HFFc6 (cell line): ENCODE measurements around the gene NRARP. TPM values are rescaled to one million over a fixed set of nuclear protein-coding genes. Genes with fewer than 3 reads are reported as not detected.

Source experiments
- DNase-seq: peaks from one replicate; pipeline ENCODE4 v3.0.0-alpha.2; 2018
- H3K27ac Mint-ChIP-seq: 2 replicates; pipeline ENCODE4 v1.8.0; 2020; ENCODE audit warnings: mild to moderate bottlenecking, mixed read lengths
- H3K27me3 Mint-ChIP-seq: 2 replicates; pipeline ENCODE4 v1.8.0; 2021; ENCODE audit warnings: mild to moderate bottlenecking, moderate library complexity, mixed read lengths; ENCODE audit not compliant: insufficient read depth
- H3K36me3 Mint-ChIP-seq: 2 replicates; pipeline ENCODE4 v1.8.0; 2021; ENCODE audit warnings: low read depth, mixed read lengths
- H3K4me1 Mint-ChIP-seq: 2 replicates; pipeline ENCODE4 v1.8.0; 2020; ENCODE audit warnings: low read depth, mixed read lengths
- H3K4me3 Mint-ChIP-seq: 2 replicates; pipeline ENCODE4 v1.8.0; 2020; ENCODE audit warnings: mild to moderate bottlenecking, moderate library complexity, mixed read lengths
- H3K9me3 Mint-ChIP-seq: 2 replicates; pipeline ENCODE4 v1.8.0; 2020; ENCODE audit warnings: mild to moderate bottlenecking, mixed read lengths
- long read RNA-seq: library from polyadenylated mRNA; unstranded; transcript quantifications from one replicate; pipeline ENCODE4 v2.0.0, GENCODE V29; 2019
- total RNA-seq, 6 experiments: library from RNA; stranded (reverse); fragmentation: NEBNext Ultra II Directional; extraction: Animal tissue kit (Norgen Biotek cat#: 25700); gene quantifications; 2 replicates in 1 of 6; 3 replicates in 5 of 6; pipeline ENCODE4 v1.2.3, GENCODE V29; 2021
- TF ChIP-seq, protein P1 (sequence below): fragments of 200-600 bp; sonication (generic); IDR thresholded peaks from 2 replicates; pipeline ENCODE4 v1.5.0; 2021; ENCODE audit warnings: antibody characterized with exemption, mild to moderate bottlenecking

NRARP gene, protein sequence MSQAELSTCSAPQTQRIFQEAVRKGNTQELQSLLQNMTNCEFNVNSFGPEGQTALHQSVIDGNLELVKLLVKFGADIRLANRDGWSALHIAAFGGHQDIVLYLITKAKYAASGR
- total RNA-seq, result under 1 TPM in 5 of 6 experiments, not detected in 1; 0.09 to 0.36 (median 0.17) TPM
- long read RNA-seq, result 0 reads

DNA sequence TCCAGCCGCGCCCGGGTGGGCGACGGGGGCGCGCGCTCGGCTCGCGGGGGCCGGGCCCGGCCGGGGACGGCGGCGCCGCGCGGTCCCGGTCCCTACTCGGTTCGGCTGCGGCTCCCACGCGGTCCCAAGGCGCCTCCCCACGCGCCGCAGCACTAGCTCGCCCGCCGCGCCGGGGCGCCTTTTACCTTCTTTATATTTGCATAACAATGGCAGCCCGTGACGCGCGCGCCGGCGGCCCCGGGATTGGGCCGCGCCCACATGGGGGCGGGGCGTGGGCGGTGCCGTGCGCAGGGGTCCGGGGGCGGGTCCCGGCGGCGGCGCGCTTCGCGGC, at the start of gene NRARP:
Gene NRARP, minus strand, starts transcription at position 154 of the 331 bp plus-strand sequence. CDS start 343 bp downstream, outside the sequence.
- Mint-ChIP-seq H3K4me3 (peak within 1 kb of the TSS; percentile 65), H3K27me3 (peaks cover 12% of the 10 kb centered on the region), H3K27ac (no peak within 1 kb of the TSS), H3K4me1 (peaks cover 9% of the 10 kb centered on the region), H3K36me3 (no peaks in the 10 kb centered on the region), H3K9me3 (no peaks in the 10 kb centered on the region)
- peak; percentile 50 for DNase-seq
- TF ChIP-seq, protein P1, sequence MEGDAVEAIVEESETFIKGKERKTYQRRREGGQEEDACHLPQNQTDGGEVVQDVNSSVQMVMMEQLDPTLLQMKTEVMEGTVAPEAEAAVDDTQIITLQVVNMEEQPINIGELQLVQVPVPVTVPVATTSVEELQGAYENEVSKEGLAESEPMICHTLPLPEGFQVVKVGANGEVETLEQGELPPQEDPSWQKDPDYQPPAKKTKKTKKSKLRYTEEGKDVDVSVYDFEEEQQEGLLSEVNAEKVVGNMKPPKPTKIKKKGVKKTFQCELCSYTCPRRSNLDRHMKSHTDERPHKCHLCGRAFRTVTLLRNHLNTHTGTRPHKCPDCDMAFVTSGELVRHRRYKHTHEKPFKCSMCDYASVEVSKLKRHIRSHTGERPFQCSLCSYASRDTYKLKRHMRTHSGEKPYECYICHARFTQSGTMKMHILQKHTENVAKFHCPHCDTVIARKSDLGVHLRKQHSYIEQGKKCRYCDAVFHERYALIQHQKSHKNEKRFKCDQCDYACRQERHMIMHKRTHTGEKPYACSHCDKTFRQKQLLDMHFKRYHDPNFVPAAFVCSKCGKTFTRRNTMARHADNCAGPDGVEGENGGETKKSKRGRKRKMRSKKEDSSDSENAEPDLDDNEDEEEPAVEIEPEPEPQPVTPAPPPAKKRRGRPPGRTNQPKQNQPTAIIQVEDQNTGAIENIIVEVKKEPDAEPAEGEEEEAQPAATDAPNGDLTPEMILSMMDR, result no peak

DNA sequence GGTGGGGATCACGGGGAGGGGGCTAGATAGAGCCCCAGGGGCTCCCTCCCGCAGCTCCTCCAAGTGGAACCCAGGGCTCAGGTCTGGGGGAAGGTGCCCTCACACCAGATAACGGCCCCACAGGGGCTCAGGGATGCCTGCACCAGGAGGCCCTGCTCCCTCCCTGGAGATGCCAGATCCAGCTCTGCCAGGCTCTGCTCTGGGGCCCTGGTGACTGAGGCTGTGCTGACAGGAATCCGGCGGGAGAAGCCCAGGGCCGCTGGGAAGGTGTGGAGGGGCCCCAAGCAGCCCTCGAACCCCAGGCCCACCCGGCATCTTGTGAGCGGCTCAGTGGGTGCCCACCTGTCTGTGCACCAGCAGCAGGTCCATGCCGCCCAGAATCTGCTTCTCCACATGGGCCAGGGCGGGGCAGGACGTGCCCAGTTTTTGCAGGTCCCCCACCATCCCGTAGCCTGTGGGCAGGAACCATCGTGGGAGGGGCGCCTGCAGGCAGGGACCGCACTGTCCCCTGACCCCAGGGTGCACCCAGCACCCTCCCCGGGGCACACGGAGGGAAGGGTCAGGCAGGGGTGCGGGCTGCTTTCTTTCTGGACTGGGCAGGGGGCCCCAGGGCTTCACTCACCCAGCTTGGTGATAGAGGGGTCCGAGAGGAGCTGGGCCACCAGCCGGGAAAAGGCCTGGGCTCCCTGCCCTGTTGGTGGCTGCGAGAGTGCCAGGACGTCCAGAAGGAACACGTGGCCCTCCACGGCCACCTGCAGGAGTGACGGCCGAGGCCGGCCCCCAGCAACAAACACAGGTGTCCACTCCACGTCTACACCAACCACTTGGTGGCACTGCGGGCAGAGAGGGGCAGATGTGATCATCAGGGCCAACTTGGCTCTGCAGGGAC, 48.9 kb upstream of the NRARP start:
- Mint-ChIP-seq H3K9me3 (peaks cover 17% of the 10 kb centered on the region), H3K27me3 (no peaks in the 10 kb centered on the region; the same call in none of the 2 replicates), H3K36me3 (peaks cover 13% of the 10 kb centered on the region), H3K4me3 (no peak overlapping the region), H3K4me1 (no peaks in the 10 kb centered on the region), H3K27ac (no peak overlapping the region)
- DNase-seq, result no peak
- TF ChIP-seq, protein P1, result no peak

DNA sequence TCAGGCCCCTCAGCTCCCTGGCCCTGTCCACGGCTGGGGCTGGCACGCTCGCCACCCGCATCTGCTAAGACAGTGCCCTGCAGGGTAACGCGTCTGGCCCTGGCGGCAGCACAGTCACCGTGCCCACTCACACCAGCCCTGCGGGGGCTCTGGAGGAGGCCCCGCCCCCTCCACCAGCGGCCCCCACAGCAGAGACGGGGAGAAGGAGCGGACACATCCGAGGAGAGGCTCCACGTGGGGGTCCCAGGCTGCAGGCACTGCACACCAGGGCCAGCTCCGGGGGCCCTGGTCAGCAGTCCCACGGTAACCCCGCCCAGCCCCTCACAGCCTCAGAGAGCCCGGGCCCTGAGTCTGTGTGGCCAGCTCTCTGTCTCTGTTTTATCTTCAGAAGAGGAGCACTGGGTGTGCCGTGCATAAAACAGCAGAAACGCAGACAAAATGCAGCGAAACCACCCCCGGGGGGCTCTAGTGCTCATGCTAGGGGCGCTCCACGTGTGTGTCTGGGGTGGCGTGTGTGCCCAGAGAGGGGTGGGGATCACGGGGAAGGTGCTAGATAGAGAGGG, 47.5 kb upstream of the NRARP start:
- Mint-ChIP-seq H3K27ac (no peak overlapping the region), H3K4me3 (no peak overlapping the region), H3K36me3 (peaks cover 13% of the 10 kb centered on the region), H3K27me3 (no peaks in the 10 kb centered on the region; the same call in none of the 2 replicates), H3K4me1 (no peaks in the 10 kb centered on the region), H3K9me3 (peaks cover 24% of the 10 kb centered on the region)
- DNase-seq, result no peak
- TF ChIP-seq, protein P1, result no peak

DNA sequence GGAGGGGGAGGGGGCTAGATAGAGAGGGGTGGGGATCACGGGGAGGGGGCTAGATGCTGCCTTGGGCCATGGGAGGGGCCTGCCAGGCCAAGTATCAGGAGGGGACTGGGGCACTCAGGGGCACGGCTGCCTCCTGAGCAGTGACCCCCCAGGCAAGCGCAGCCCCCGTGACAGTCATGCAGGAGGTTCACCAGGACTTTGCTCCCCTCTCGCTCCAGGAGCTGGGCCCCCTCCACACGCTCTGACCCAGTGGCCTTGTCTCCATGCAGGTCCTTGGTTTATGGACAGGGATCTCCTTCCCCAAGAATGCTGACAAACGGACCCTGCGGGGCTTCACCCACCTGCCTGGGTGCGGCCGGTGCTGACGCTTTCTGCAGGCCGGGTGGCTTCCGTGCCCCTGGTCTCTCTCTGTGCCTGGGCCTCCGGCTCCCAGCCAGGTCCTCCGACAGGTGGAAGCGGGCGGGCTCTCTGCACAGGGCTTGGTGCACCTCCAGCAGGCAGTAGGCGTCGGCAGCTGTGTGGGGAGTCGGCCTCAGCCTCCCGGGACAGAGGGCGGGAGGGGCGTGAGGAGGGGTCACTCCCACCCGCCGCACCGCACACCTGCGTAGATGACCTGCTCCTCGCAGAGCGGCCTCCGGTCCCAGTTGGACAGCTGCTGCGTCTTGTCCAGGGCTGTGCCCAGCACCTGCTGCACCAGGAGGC, 46.8 kb upstream of the NRARP start:
- no peak overlapping the region for H3K27ac Mint-ChIP-seq
- no peaks in the 10 kb centered on the region for H3K4me1 Mint-ChIP-seq
- H3K4me3 Mint-ChIP-seq, result no peak overlapping the region
- DNase-seq, result no peak
- no peaks in the 10 kb centered on the region; the same call in none of the 2 replicates for H3K27me3 Mint-ChIP-seq
- H3K36me3 Mint-ChIP-seq, result peaks cover 13% of the 10 kb centered on the region
- TF ChIP-seq, protein P1, result no peak
- H3K9me3 Mint-ChIP-seq, result peaks cover 24% of the 10 kb centered on the region

DNA sequence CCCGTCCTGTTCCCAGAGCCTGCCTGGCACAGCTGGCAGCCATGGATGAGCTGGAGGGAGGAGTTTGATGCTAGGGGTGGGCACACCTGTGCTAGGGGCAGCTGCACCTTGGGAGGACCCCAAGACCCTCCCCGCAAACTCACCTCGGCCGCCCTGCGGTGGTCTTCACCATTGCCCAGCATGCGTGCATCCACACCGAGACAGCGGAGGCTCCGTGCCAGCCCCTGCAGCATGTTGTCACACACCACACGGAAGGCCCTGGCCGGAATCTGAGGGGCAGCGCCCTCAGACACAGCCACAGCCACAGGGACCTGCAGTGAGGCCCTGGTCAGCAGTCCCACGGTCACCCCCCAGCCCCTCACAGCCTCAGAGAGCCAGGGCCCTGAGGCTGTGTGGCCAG, 45.9 kb upstream of the NRARP start:
- no peak overlapping the region for H3K4me3 Mint-ChIP-seq
- no peak for DNase-seq

More for the DNA sequence above, 45.9 kb upstream of the NRARP start:
- peaks cover 24% of the 10 kb centered on the region for H3K9me3 Mint-ChIP-seq
- no peaks in the 10 kb centered on the region for H3K4me1 Mint-ChIP-seq
- H3K27ac Mint-ChIP-seq, result no peak overlapping the region
- H3K27me3 Mint-ChIP-seq, result peaks cover under 1% of the 10 kb centered on the region
- peaks cover 13% of the 10 kb centered on the region for H3K36me3 Mint-ChIP-seq
- TF ChIP-seq, protein P1, result no peak
